ENCODE results near the gene COX5A. TPM values are rescaled to one million over a fixed set of nuclear protein-coding genes. Genes with fewer than 3 reads are reported as not detected.
"Not testable (repeated sequence)": the region's sequence is repeated elsewhere in the genome, so short reads cannot be mapped to it uniquely, and the experiment has no call there.

The COX5A gene
- total and polyA plus RNA-seq, 2 donors from 2014 or later, result 150 to 701 TPM

GRCh38 chr15:74951006-74951405, 13.1 kb upstream of the COX5A start:
- DNase-seq, result peak in 1 of 5 donors; percentile 7
- Histone ChIP-seq H3K36me3 (ENCODE audit: control insufficient read depth in 2 of 3, insufficient read depth in 3 of 3, low read length in 3 of 3) (no peaks in the 10 kb centered on the region), H3K4me3 (ENCODE audit: low read length in 3 of 3) (no peak overlapping the region), H3K4me1 (ENCODE audit: control insufficient read depth in 2 of 3, insufficient read depth in 2 of 3, low read depth in 1 of 3, low read length in 3 of 3) (peaks cover 0 to 9% (median 6%) of the 10 kb centered on the region in 3 donors), H3K27ac (ENCODE audit: low read depth in 2 of 2, low read length in 2 of 2) (no peak overlapping the region), H3K9me3 (ENCODE audit: control insufficient read depth in 2 of 3, insufficient read depth in 1 of 3, low read length in 3 of 3) (no peaks in the 10 kb centered on the region), H3K9ac (ENCODE audit: low read length in 3 of 3) (no peak overlapping the region), H3K27me3 (ENCODE audit: control insufficient read depth, insufficient read depth, low read length) (peaks cover 3% of the 10 kb centered on the region)
- intact Hi-C loops (cut with DNase I), result loop anchor here (5.0 kb wide), 1 partner anchor 179 kb away; no protein-coding TSS in a partner anchor
- FAIRE-seq, result no peak
- TF ChIP-seq, protein P1, sequence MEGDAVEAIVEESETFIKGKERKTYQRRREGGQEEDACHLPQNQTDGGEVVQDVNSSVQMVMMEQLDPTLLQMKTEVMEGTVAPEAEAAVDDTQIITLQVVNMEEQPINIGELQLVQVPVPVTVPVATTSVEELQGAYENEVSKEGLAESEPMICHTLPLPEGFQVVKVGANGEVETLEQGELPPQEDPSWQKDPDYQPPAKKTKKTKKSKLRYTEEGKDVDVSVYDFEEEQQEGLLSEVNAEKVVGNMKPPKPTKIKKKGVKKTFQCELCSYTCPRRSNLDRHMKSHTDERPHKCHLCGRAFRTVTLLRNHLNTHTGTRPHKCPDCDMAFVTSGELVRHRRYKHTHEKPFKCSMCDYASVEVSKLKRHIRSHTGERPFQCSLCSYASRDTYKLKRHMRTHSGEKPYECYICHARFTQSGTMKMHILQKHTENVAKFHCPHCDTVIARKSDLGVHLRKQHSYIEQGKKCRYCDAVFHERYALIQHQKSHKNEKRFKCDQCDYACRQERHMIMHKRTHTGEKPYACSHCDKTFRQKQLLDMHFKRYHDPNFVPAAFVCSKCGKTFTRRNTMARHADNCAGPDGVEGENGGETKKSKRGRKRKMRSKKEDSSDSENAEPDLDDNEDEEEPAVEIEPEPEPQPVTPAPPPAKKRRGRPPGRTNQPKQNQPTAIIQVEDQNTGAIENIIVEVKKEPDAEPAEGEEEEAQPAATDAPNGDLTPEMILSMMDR (IDR thresholded peaks at IDR 0.05; ENCODE audit: borderline replicate concordance, extremely low read depth, insufficient read depth), result no peak

GRCh38 chr15:74950078-74950908, 12.4 kb upstream of the COX5A start:
- TF ChIP-seq, protein P1 (IDR thresholded peaks at IDR 0.05; ENCODE audit: borderline replicate concordance, extremely low read depth, insufficient read depth), result peak; percentile 100
- Histone ChIP-seq H3K9ac (ENCODE audit: low read length in 3 of 3) (no peak overlapping the region), H3K9me3 (ENCODE audit: control insufficient read depth in 2 of 3, insufficient read depth in 1 of 3, low read length in 3 of 3) (no peaks in the 10 kb centered on the region), H3K27ac (ENCODE audit: low read depth in 2 of 2, low read length in 2 of 2) (no peak overlapping the region), H3K27me3 (ENCODE audit: control insufficient read depth, insufficient read depth, low read length) (no peaks in the 10 kb centered on the region), H3K4me3 (ENCODE audit: low read length in 3 of 3) (no peak overlapping the region), H3K36me3 (ENCODE audit: control insufficient read depth in 2 of 3, insufficient read depth in 3 of 3, low read length in 3 of 3) (no peaks in the 10 kb centered on the region), H3K4me1 (ENCODE audit: control insufficient read depth in 2 of 3, insufficient read depth in 2 of 3, low read depth in 1 of 3, low read length in 3 of 3) (peaks cover 0 to 3% (median 2%) of the 10 kb centered on the region in 3 donors)
- DNase-seq, result peak; percentile 38 to 91 (median 85)
- intact Hi-C loops (cut with DNase I), result loop anchor here (5.0 kb wide), 1 partner anchor 178 kb away; no protein-coding TSS in a partner anchor
- FAIRE-seq, result no peak

GRCh38 chr15:74937272-74937589, 642 bp downstream of the COX5A start:
- H3K9me3 ChIP-seq (ENCODE audit: control insufficient read depth in 2 of 3, insufficient read depth in 1 of 3, low read length in 3 of 3), result no peaks in the 10 kb centered on the region
- FAIRE-seq (no peak), DNase-seq (peak in 1 of 5 donors; percentile 46)
- H3K27ac ChIP-seq (ENCODE audit: low read depth in 2 of 2, low read length in 2 of 2), result peak overlapping the region; percentile 97 to 99
- no peaks in the 10 kb centered on the region for H3K27me3 ChIP-seq (ENCODE audit: control insufficient read depth, insufficient read depth, low read length)
- peak overlapping the region; percentile 63 to 94 (median 78) for H3K4me3 ChIP-seq (ENCODE audit: low read length in 3 of 3)
- peak overlapping the region; percentile 12 to 95 (median 44) for H3K9ac ChIP-seq (ENCODE audit: low read length in 3 of 3)
- TF ChIP-seq, protein P1 (IDR thresholded peaks at IDR 0.05; ENCODE audit: borderline replicate concordance, extremely low read depth, insufficient read depth), result no peak
- H3K4me1 ChIP-seq (ENCODE audit: control insufficient read depth in 2 of 3, insufficient read depth in 2 of 3, low read depth in 1 of 3, low read length in 3 of 3), result peaks cover 0 to 6% (median 3%) of the 10 kb centered on the region in 3 donors
- intact Hi-C loops (cut with DNase I), result no loop called here
- no peaks in the 10 kb centered on the region for H3K36me3 ChIP-seq (ENCODE audit: control insufficient read depth in 2 of 3, insufficient read depth in 3 of 3, low read length in 3 of 3)

DNA sequence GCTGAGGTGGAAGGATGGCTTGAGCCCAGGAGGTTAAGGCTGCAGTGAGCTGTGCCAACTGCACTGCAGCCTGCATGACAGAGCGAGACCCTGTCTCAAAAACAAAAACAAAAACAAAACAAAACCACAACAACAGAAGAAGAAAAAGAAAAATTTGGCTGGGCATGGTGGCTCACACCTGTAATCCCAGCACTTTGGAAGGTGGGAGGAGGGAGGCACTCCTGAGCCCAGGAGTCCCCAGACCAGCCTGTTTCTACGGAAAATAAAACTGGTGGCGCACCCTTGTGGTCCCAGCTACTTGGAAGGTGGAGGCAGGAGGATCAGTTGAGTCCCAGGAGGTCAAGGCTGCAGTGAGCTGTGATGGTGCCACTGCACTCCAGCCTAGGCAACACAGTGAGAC, 2.7 kb downstream of the COX5A start:
- H3K9me3 ChIP-seq (ENCODE audit: control insufficient read depth in 2 of 3, insufficient read depth in 1 of 3, low read length in 3 of 3); H3K9ac ChIP-seq (ENCODE audit: low read length in 3 of 3); intact Hi-C loops (cut with DNase I); H3K36me3 ChIP-seq (ENCODE audit: control insufficient read depth in 2 of 3, insufficient read depth in 3 of 3, low read length in 3 of 3); H3K4me1 ChIP-seq (ENCODE audit: control insufficient read depth in 2 of 3, insufficient read depth in 2 of 3, low read depth in 1 of 3, low read length in 3 of 3); H3K4me3 ChIP-seq (ENCODE audit: low read length in 3 of 3); FAIRE-seq; H3K27ac ChIP-seq (ENCODE audit: low read depth in 2 of 2, low read length in 2 of 2); H3K27me3 ChIP-seq (ENCODE audit: control insufficient read depth, insufficient read depth, low read length): not testable (repeated sequence)
- DNase-seq, result peak in 1 of 5 donors; percentile 16
